ENCODE results near the gene NLRP5.

NLRP5 gene

DNA sequence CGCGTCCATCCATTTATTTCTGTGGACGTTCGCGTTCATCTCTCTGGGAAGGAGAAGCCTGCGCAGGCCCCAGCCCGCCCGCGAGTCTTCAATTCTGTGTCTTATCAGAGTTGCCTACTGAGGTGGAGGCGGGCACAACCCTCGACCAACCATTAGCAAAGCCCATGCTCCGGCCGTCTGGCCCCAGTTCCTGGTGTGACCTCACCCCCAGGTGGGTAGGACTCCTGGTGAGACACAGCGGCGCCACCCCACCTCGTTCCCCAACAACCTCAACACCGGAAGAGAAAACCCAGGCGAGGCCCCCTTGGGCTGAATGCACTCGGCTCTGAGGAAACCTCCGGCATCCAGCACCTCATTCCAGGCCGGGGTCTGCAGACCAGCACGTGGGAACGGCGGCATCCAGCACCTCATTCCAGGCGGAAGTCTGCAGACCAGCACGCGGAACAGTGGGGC is 119.8 kb downstream of the NLRP5 start:
- H3K27ac ChIP-seq (replicated peaks): no peak overlapping the region
- no peak for DNase-seq (ENCODE audit: low read depth in 1 of 2, low spot score in 1 of 2)
- TF ChIP-seq GABPA (IDR thresholded peaks at IDR 0.05; ENCODE audit: low read depth): no peak

DNA sequence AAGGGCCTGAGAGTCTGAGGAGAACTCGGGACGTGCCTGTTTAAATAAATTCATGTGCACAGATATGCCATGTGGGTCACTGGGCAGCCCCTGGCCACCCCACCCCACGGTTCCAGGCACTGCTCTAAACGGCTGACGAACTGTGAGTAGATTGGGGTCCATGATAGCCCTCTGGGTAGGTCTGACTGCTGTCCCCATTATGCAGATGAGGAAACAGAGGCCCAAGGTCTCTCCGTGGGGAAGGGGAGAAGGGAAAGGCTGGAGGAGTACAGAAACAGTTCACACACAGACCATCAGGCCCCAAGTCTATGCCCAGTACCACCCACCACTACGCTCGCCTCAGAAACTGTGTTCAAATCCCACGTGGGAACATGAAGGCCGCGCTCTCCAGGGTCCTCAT is 120.4 kb downstream of the NLRP5 start:
- DNase-seq (ENCODE audit: low read depth in 1 of 2, low spot score in 1 of 2): no peak
- TF ChIP-seq POLR2AphosphoS5 (IDR thresholded peaks at IDR 0.05; ENCODE audit: low read depth) (no peak), GABPA (IDR thresholded peaks at IDR 0.05; ENCODE audit: low read depth) (no peak), SPI1 (IDR thresholded peaks at IDR 0.05; ENCODE audit: borderline replicate concordance, low read depth) (no peak)
- TF ChIP-seq, protein P1, sequence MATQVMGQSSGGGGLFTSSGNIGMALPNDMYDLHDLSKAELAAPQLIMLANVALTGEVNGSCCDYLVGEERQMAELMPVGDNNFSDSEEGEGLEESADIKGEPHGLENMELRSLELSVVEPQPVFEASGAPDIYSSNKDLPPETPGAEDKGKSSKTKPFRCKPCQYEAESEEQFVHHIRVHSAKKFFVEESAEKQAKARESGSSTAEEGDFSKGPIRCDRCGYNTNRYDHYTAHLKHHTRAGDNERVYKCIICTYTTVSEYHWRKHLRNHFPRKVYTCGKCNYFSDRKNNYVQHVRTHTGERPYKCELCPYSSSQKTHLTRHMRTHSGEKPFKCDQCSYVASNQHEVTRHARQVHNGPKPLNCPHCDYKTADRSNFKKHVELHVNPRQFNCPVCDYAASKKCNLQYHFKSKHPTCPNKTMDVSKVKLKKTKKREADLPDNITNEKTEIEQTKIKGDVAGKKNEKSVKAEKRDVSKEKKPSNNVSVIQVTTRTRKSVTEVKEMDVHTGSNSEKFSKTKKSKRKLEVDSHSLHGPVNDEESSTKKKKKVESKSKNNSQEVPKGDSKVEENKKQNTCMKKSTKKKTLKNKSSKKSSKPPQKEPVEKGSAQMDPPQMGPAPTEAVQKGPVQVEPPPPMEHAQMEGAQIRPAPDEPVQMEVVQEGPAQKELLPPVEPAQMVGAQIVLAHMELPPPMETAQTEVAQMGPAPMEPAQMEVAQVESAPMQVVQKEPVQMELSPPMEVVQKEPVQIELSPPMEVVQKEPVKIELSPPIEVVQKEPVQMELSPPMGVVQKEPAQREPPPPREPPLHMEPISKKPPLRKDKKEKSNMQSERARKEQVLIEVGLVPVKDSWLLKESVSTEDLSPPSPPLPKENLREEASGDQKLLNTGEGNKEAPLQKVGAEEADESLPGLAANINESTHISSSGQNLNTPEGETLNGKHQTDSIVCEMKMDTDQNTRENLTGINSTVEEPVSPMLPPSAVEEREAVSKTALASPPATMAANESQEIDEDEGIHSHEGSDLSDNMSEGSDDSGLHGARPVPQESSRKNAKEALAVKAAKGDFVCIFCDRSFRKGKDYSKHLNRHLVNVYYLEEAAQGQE (IDR thresholded peaks at IDR 0.05; ENCODE audit: insufficient replicate concordance, low read depth): no peak
- TF ChIP-seq, protein P2, sequence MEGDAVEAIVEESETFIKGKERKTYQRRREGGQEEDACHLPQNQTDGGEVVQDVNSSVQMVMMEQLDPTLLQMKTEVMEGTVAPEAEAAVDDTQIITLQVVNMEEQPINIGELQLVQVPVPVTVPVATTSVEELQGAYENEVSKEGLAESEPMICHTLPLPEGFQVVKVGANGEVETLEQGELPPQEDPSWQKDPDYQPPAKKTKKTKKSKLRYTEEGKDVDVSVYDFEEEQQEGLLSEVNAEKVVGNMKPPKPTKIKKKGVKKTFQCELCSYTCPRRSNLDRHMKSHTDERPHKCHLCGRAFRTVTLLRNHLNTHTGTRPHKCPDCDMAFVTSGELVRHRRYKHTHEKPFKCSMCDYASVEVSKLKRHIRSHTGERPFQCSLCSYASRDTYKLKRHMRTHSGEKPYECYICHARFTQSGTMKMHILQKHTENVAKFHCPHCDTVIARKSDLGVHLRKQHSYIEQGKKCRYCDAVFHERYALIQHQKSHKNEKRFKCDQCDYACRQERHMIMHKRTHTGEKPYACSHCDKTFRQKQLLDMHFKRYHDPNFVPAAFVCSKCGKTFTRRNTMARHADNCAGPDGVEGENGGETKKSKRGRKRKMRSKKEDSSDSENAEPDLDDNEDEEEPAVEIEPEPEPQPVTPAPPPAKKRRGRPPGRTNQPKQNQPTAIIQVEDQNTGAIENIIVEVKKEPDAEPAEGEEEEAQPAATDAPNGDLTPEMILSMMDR (IDR thresholded peaks at IDR 0.05; ENCODE audit: insufficient read depth, low read length): no peak
- H3K4me3 ChIP-seq (replicated peaks; ENCODE audit: insufficient read depth, low read length): no peak overlapping the region
- H3K27ac ChIP-seq (replicated peaks): no peak overlapping the region
- no peaks in the 10 kb centered on the region for H3K27me3 ChIP-seq (ENCODE audit: insufficient read depth, poor library complexity, severe bottlenecking)

More for the DNA sequence above, 119.8 kb downstream of the NLRP5 start:
- Histone ChIP-seq H3K4me3 (replicated peaks; ENCODE audit: insufficient read depth, low read length) (no peak overlapping the region), H3K27me3 (ENCODE audit: insufficient read depth, poor library complexity, severe bottlenecking) (no peaks in the 10 kb centered on the region)

DNA sequence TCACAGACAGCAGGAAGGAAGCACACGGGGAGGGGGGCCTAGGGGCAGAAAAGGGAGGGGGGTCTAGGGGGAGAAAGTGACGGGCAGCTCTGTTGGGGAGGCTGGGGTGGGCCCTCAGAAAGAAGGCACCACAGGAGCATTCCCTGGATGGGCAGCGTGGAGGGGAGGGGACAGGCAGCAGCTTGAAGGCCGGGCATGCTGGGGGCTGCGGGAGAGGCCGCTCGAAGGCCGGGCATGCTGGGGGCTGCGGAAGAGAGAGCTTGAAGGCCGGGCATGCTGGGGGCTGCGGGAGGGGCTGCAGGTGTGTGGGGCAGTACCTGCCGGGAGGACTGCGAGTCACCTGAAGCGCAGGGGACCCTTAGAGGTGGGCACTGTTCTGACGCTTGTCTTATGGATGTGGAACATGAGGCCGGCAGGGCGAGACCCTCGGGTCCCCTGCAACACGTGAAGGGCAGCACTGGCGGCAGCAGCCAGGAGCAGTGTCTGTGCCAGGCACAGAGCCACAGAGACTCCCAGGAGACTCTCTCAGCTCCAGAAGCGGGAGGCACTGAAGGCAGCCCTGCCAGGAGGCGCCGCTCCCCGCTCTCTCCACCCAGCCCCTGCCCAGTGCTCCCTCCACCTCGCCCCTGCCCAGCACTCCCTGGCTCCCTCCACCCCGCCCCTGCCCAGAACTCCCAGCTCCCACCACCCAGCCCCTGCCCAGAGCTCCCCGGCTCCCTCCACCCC is 121.2 kb downstream of the NLRP5 start:
- H3K4me3 ChIP-seq (replicated peaks; ENCODE audit: insufficient read depth, low read length): no peak overlapping the region

More for the DNA sequence above, 121.2 kb downstream of the NLRP5 start:
- H3K27ac ChIP-seq (replicated peaks): no peak overlapping the region
- no peak for TF ChIP-seq SPI1 (IDR thresholded peaks at IDR 0.05; ENCODE audit: borderline replicate concordance, low read depth)
- TF ChIP-seq, protein P1 (IDR thresholded peaks at IDR 0.05; ENCODE audit: insufficient replicate concordance, low read depth): no peak
- no peak for TF ChIP-seq GABPA (IDR thresholded peaks at IDR 0.05; ENCODE audit: low read depth)
- TF ChIP-seq, protein P2 (IDR thresholded peaks at IDR 0.05; ENCODE audit: insufficient read depth, low read length): no peak
- no peak for TF ChIP-seq POLR2AphosphoS5 (IDR thresholded peaks at IDR 0.05; ENCODE audit: low read depth)
- H3K27me3 ChIP-seq (ENCODE audit: insufficient read depth, poor library complexity, severe bottlenecking): no peaks in the 10 kb centered on the region
- DNase-seq (ENCODE audit: low read depth in 1 of 2, low spot score in 1 of 2): no peak
